OCI-LY1 (cell line): Measurements from ENCODE around the gene SLC39A8.

Experiments
- H2AFZ ChIP-seq: fragments of 200-600 bp; sonication (generic), shearing (Covaris generic); 2 replicates; pipeline ENCODE4 v1.6.0; 2014; ENCODE audit warnings: antibody characterized with exemption, mild to moderate bottlenecking, low read length
- H3F3A ChIP-seq: fragments of 200-600 bp; sonication (generic), shearing (Covaris generic); 2 replicates; pipeline ENCODE4 v1.6.0; 2014; ENCODE audit warnings: mild to moderate bottlenecking, antibody characterized with exemption, low read length, moderate library complexity; ENCODE audit not compliant: insufficient read depth
- H3K27ac ChIP-seq: fragments of 200-600 bp; sonication (generic); 2 replicates; pipeline ENCODE4 v1.5.1; 2014; ENCODE audit warnings: low read length, mixed run types, mild to moderate bottlenecking, low read depth; ENCODE audit not compliant: poor library complexity, severe bottlenecking
- H3K27me3 ChIP-seq: fragments of 200-600 bp; sonication (generic); 2 replicates; pipeline ENCODE4 v1.6.0; 2014; ENCODE audit warnings: antibody characterized with exemption, mild to moderate bottlenecking, low read length, moderate library complexity; ENCODE audit not compliant: insufficient read depth
- H3K36me3 ChIP-seq: fragments of 200-600 bp; sonication (generic); 2 replicates; pipeline ENCODE4 v1.6.1; 2014; ENCODE audit warnings: mild to moderate bottlenecking, antibody characterized with exemption, low read length, moderate library complexity, mixed read lengths; ENCODE audit not compliant: insufficient read depth
- H3K4me1 ChIP-seq: fragments of 200-600 bp; sonication (generic); 2 replicates; pipeline ENCODE4 v1.5.1; 2014; ENCODE audit warnings: mild to moderate bottlenecking, low read length, moderate library complexity; ENCODE audit not compliant: insufficient read depth, severe bottlenecking
- H3K4me2 ChIP-seq: fragments of 200-600 bp; sonication (generic), shearing (Covaris generic); 2 replicates; pipeline ENCODE4 v1.6.1; 2014; ENCODE audit warnings: low read length
- H3K4me3 ChIP-seq: fragments of 200-600 bp; sonication (generic); 2 replicates; pipeline ENCODE4 v1.5.1; 2014; ENCODE audit warnings: low read length, low read depth, mild to moderate bottlenecking, mixed read lengths; ENCODE audit not compliant: poor library complexity, severe bottlenecking
- H3K79me2 ChIP-seq: fragments of 200-600 bp; shearing (Covaris generic); 2 replicates; pipeline ENCODE4 v1.6.1; 2016; ENCODE audit warnings: mixed run types, low read length, mixed read lengths; ENCODE audit not compliant: insufficient read depth
- H3K9ac ChIP-seq: fragments of 200-600 bp; sonication (generic), shearing (Covaris generic); 2 replicates; pipeline ENCODE4 v1.6.1; 2014; ENCODE audit warnings: mild to moderate bottlenecking, low read length, mixed read lengths
- H3K9me2 ChIP-seq: fragments of 200-600 bp; sonication (generic), shearing (Covaris generic); 2 replicates; pipeline ENCODE4 v1.6.1; 2014; ENCODE audit warnings: low read depth, mild to moderate bottlenecking, low read length, mixed read lengths
- H3K9me3 ChIP-seq: fragments of 200-600 bp; shearing (Covaris generic); 2 replicates; pipeline ENCODE4 v1.6.1; 2014; ENCODE audit warnings: low read length, mixed read lengths
- H4K20me1 ChIP-seq: fragments of 200-600 bp; sonication (generic), shearing (Covaris generic); 2 replicates; pipeline ENCODE4 v1.6.0; 2016; ENCODE audit warnings: mild to moderate bottlenecking, low read length; ENCODE audit not compliant: insufficient read depth
- CTCF ChIP-seq: fragments of 200-600 bp; sonication (generic), shearing (Covaris generic); IDR thresholded peaks from 2 replicates; pipeline ENCODE4 v1.5.1; 2017; ENCODE audit warnings: mild to moderate bottlenecking, antibody characterized with exemption, low read length, moderate library complexity, mixed read lengths
- EZH2 ChIP-seq: fragments of 200-600 bp; sonication (generic), shearing (Covaris generic); IDR thresholded peaks from 2 replicates; pipeline ENCODE4 v1.8.0; 2017; ENCODE audit warnings: borderline replicate concordance, mixed run types, mild to moderate bottlenecking, antibody characterized with exemption, low read length, moderate library complexity, mixed read lengths

SLC39A8 gene

DNA sequence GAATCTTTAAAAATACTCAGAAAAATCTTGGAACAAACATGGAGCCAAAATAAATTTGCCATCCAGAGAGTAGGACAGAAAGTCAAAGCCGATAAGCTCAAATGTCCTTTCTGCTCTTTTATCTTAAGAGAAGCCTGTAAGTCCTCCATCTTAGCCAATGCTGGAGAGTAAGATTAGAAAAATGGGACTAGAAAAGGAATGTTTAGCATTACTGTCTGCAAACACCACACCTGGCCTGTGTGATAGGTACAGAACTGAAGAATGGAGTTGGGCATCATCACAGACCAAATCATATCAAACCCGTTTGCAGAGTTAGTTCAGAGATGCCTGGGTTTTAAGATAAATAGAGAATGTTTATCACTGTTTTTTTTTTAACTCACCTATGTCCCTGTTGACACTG is 10.5 kb upstream of the SLC39A8 start:
- H4K20me1 ChIP-seq, result no peaks in the 10 kb centered on the region
- TF ChIP-seq EZH2 (no peak), CTCF (no peak)
- no peaks in the 10 kb centered on the region for H3K36me3 ChIP-seq
- 0 out of 2 replicates have a peak, but pooled peaks cover 4% of the 10 kb centered on the region for H3F3A ChIP-seq
- no peak overlapping the region for H3K4me3 ChIP-seq
- H3K4me1 ChIP-seq, result no peaks in the 10 kb centered on the region
- no peaks in the 10 kb centered on the region for H3K27me3 ChIP-seq
- H3K9ac ChIP-seq, result no peak overlapping the region
- no peaks in the 10 kb centered on the region for H3K79me2 ChIP-seq
- no peak overlapping the region for H2AFZ ChIP-seq
- H3K4me2 ChIP-seq, result no peak overlapping the region
- H3K27ac ChIP-seq, result no peak overlapping the region
- H3K9me2 ChIP-seq, result no peaks in the 10 kb centered on the region
- H3K9me3 ChIP-seq, result no peaks in the 10 kb centered on the region

DNA sequence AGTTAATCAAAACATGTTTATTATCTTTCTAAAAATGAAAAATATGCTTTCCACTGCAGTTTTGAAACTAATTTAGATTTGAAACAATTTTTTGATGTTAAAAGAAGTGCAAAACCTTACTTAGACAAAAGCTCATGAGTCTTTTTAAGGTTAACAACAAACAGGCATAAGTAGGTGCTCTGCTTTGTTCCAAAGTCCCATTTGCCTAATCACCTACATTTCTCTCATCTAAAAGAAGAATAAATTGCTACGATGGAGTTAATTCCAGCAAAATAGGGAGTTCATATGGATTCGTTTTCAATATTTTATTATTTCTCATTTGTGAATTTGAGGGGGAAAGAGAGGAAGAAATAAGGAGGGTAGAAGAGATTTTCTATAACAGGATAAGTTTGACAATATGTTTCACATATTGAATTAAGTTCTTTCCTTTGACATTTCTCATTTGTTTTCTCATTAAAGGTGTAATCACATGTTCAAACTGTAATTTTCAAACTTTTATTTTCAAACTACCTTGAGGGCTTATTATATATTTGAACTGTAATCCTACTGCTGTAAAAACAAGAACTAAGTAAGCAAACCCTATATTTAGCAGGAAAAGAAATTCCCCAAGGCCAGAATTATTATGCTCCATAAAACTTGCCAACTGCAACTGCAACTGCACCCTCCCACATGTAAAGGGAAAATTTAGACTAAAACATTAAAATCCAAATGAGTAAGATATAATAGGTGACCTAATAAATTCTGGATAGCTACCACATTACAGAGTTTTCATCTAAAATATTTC is 9.6 kb upstream of the SLC39A8 start:
- no peak overlapping the region for H3K4me3 ChIP-seq
- no peaks in the 10 kb centered on the region for H4K20me1 ChIP-seq
- H3K9ac ChIP-seq, result no peak overlapping the region
- no peak overlapping the region for H3K4me2 ChIP-seq
- H2AFZ ChIP-seq, result no peak overlapping the region
- H3K27ac ChIP-seq, result no peak overlapping the region
- no peaks in the 10 kb centered on the region for H3K9me3 ChIP-seq
- H3K79me2 ChIP-seq, result no peaks in the 10 kb centered on the region
- no peaks in the 10 kb centered on the region for H3K36me3 ChIP-seq
- H3F3A ChIP-seq, result 0 out of 2 replicates have a peak, but pooled peaks cover 4% of the 10 kb centered on the region
- H3K4me1 ChIP-seq, result no peaks in the 10 kb centered on the region
- no peaks in the 10 kb centered on the region for H3K9me2 ChIP-seq
- H3K27me3 ChIP-seq, result no peaks in the 10 kb centered on the region
- no peak for TF ChIP-seq EZH2
- no peak for TF ChIP-seq CTCF

DNA sequence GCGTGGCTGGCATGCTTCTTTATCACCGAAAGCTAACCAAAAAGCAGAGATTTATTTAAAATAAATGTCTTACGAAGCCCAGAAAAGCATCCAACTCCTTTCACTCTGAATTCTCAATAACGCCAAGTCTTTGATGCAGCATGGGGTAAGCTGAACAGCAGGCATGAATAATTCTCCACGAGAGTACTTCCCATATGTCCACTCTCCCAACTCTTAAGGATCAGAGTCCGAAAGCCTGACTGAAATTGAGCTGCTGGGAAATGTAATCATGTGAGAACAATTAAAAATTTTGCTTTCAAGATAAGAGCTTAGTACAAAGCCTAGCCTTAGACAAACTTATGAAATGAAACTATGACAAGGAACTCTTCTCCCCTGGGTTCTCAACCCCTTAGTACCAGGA is 7.5 kb upstream of the SLC39A8 start:
- no peaks in the 10 kb centered on the region for H3K9me2 ChIP-seq
- no peak overlapping the region for H3K4me3 ChIP-seq
- H2AFZ ChIP-seq, result no peak overlapping the region
- TF ChIP-seq EZH2 (no peak), CTCF (no peak)
- H3K27me3 ChIP-seq, result no peaks in the 10 kb centered on the region
- no peaks in the 10 kb centered on the region for H3K79me2 ChIP-seq
- H3K4me1 ChIP-seq, result no peaks in the 10 kb centered on the region
- H3K27ac ChIP-seq, result no peak overlapping the region
- 0 out of 2 replicates have a peak, but pooled peaks cover 4% of the 10 kb centered on the region for H3F3A ChIP-seq
- H4K20me1 ChIP-seq, result no peaks in the 10 kb centered on the region
- no peak overlapping the region for H3K9ac ChIP-seq
- no peaks in the 10 kb centered on the region for H3K36me3 ChIP-seq
- no peaks in the 10 kb centered on the region for H3K9me3 ChIP-seq
- H3K4me2 ChIP-seq, result no peak overlapping the region
